Measurements from ENCODE around the gene ZNF740. TPM values are rescaled to one million over a fixed set of nuclear protein-coding genes. Genes with fewer than 3 reads are reported as not detected.

Gene ZNF740
- total and polyA plus RNA-seq, 2 experiments from 2014 or later = 4.6 to 13.2 TPM

DNA sequence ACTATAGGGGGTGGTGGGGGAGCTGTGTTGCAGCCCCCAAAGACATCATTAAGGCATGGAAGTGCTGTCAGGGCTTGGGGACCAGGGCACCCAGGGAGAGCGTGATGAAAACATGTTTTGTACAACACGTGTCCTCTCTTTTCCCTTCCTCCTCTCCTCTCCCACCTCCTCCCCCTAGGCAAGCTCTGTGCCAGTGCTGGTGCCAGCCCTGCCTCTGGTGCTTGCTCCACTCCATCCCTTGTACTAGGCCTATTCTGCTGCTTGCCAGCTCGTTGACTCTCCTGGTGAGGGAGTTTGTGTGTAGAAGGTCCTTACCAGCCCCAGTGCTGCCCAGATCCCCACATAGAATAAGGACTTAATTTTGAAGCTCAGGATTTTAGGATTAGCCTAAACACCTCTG is 54.6 kb downstream of the ZNF740 start:
- H3K4me3 ChIP-seq = no peak overlapping the region
- H2AFZ ChIP-seq = no peak overlapping the region
- H3K4me2 ChIP-seq = no peak overlapping the region
- no peaks in the 10 kb centered on the region for H3K9me2 ChIP-seq (replicated peaks; ENCODE audit: insufficient read depth)
- peaks cover 9% of the 10 kb centered on the region for H3K79me2 ChIP-seq
- 72% methylated on average over 3 of the region's 3 CpGs for WGBS (ENCODE audit: low lambda C conversion rate, missing lambda C conversion rate)
- no peaks in the 10 kb centered on the region for H3K27me3 ChIP-seq
- no peaks in the 10 kb centered on the region for H4K20me1 ChIP-seq (ENCODE audit: insufficient read depth, poor library complexity, severe bottlenecking)
- no peaks in the 10 kb centered on the region for H3K9me3 ChIP-seq (ENCODE audit: low read depth)
- no peak for DNase-seq (ENCODE audit: low spot score)
- H3K36me3 ChIP-seq (replicated peaks; ENCODE audit: insufficient read depth, low read depth) = no peaks in the 10 kb centered on the region
- H3K4me1 ChIP-seq (ENCODE audit: insufficient read depth) = peaks cover 28% of the 10 kb centered on the region
- H3K27ac ChIP-seq = peak overlapping the region; percentile 92
- TF ChIP-seq EZH2 (IDR thresholded peaks at IDR 0.05; ENCODE audit: borderline replicate concordance) = no peak
- TF ChIP-seq, protein P1, sequence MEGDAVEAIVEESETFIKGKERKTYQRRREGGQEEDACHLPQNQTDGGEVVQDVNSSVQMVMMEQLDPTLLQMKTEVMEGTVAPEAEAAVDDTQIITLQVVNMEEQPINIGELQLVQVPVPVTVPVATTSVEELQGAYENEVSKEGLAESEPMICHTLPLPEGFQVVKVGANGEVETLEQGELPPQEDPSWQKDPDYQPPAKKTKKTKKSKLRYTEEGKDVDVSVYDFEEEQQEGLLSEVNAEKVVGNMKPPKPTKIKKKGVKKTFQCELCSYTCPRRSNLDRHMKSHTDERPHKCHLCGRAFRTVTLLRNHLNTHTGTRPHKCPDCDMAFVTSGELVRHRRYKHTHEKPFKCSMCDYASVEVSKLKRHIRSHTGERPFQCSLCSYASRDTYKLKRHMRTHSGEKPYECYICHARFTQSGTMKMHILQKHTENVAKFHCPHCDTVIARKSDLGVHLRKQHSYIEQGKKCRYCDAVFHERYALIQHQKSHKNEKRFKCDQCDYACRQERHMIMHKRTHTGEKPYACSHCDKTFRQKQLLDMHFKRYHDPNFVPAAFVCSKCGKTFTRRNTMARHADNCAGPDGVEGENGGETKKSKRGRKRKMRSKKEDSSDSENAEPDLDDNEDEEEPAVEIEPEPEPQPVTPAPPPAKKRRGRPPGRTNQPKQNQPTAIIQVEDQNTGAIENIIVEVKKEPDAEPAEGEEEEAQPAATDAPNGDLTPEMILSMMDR (IDR thresholded peaks at IDR 0.05; ENCODE audit: poor library complexity) = no peak
- no peak for TF ChIP-seq EZH2phosphoT487 (IDR thresholded peaks at IDR 0.05; ENCODE audit: low read depth, severe bottlenecking, unreplicated experiment)

DNA sequence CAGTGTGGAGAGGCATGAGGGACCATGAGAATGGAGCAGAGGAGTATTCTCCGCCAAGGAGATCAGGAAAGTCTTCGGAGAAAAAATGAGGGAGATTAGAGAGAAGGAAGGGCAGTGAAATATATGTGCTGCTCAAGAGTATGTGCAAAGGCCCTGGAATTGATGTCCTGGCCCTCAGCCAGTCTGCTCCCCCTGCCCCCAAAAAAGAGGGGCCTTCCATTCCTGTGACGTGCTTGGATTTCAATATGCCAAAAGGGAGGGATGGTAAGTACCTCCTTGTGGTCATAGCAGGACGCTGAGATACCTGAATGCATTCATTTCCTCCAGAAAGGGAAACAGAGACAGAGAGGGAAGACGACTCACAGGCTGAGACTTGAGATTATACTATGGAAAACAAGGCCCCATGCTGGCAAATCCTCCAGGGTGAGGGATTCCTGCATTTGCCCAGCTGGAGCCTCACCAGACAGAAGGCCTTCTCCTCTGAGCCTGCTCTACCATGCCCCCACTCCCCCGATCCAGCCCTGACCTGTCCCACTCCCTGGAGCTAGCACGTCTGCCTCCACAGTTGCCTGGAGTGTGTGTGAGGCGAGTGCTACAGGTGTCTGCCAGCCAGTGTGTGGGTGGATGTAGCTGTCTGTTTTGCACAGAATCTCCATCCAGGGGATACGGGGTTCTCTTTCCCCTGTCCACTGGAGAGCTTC is 55.4 kb downstream of the ZNF740 start:
- Histone ChIP-seq H3K4me1 (ENCODE audit: insufficient read depth) (peaks cover 28% of the 10 kb centered on the region), H3K4me2 (no peak overlapping the region), H3K27me3 (no peaks in the 10 kb centered on the region), H2AFZ (no peak overlapping the region), H3K9me2 (replicated peaks; ENCODE audit: insufficient read depth) (no peaks in the 10 kb centered on the region), H3K4me3 (no peak overlapping the region), H3K79me2 (peaks cover 5% of the 10 kb centered on the region), H3K36me3 (replicated peaks; ENCODE audit: insufficient read depth, low read depth) (no peaks in the 10 kb centered on the region), H3K9me3 (ENCODE audit: low read depth) (no peaks in the 10 kb centered on the region), H4K20me1 (ENCODE audit: insufficient read depth, poor library complexity, severe bottlenecking) (no peaks in the 10 kb centered on the region), H3K27ac (no peak overlapping the region)
- DNase-seq (ENCODE audit: low spot score) = no peak
- WGBS (ENCODE audit: low lambda C conversion rate, missing lambda C conversion rate) = 78% methylated on average over 9 of the region's 9 CpGs
- no peak for TF ChIP-seq EZH2phosphoT487 (IDR thresholded peaks at IDR 0.05; ENCODE audit: low read depth, severe bottlenecking, unreplicated experiment)
- TF ChIP-seq, protein P1 (IDR thresholded peaks at IDR 0.05; ENCODE audit: poor library complexity) = no peak
- no peak for TF ChIP-seq EZH2 (IDR thresholded peaks at IDR 0.05; ENCODE audit: borderline replicate concordance)

DNA sequence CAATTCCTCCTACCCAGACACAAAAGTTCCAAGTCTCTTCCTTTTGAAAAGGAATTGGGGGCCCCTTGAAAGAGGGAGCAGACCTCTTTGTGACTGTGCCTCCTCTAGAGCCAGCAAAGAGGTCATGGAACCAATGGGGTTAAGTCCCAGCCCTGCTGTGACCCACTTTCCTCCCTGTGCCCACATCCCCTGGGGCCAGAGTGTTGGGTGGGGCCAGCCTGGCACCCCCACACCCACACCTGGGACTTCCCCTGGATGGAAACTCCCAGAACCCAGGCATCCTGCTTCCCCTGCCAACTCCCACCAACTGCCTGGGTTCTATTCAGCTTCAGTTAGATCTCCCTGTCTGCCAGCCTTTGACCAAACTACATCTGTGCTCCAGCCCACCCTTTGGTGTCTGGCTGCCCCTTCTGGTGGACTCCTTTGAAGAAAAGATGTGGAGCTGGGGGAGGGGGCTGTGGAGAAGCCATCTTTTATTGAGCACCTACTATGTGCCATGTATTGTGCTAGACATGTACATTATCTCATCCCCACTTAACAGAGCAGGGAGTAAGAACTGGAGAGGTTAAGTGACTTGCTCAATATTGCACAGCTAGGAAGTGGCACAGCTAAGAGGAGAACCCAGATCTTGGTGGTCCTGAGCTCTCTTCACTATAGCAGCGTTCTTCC is 56.1 kb downstream of the ZNF740 start:
- no peak overlapping the region for H3K4me3 ChIP-seq
- no peaks in the 10 kb centered on the region for H4K20me1 ChIP-seq (ENCODE audit: insufficient read depth, poor library complexity, severe bottlenecking)
- TF ChIP-seq EZH2 (IDR thresholded peaks at IDR 0.05; ENCODE audit: borderline replicate concordance) (no peak), EZH2phosphoT487 (IDR thresholded peaks at IDR 0.05; ENCODE audit: low read depth, severe bottlenecking, unreplicated experiment) (no peak)
- TF ChIP-seq, protein P1 (IDR thresholded peaks at IDR 0.05; ENCODE audit: poor library complexity) = no peak
- 100% methylated on average over 1 of the region's 1 CpG for WGBS (ENCODE audit: low lambda C conversion rate, missing lambda C conversion rate)
- H3K9me3 ChIP-seq (ENCODE audit: low read depth) = no peaks in the 10 kb centered on the region
- H3K27me3 ChIP-seq = no peaks in the 10 kb centered on the region
- H2AFZ ChIP-seq = no peak overlapping the region
- H3K36me3 ChIP-seq (replicated peaks; ENCODE audit: insufficient read depth, low read depth) = no peaks in the 10 kb centered on the region
- no peaks in the 10 kb centered on the region for H3K79me2 ChIP-seq
- peaks cover 26% of the 10 kb centered on the region for H3K4me1 ChIP-seq (ENCODE audit: insufficient read depth)
- no peak overlapping the region for H3K4me2 ChIP-seq
- H3K27ac ChIP-seq = no peak overlapping the region
- DNase-seq (ENCODE audit: low spot score) = no peak
- no peaks in the 10 kb centered on the region for H3K9me2 ChIP-seq (replicated peaks; ENCODE audit: insufficient read depth)

Measured in hepatocyte (in vitro differentiated cells).